Stimulated activated CD4-positive, alpha-beta T cell treated with anti-CD3 and anti-CD28 coated beads, Interleukin-12 subunit alpha, Interleukin-12 subunit beta, amount 100 ng/mL, for 48 hours (primary cell): ENCODE data around the gene GGA1.
"Not testable (repeated sequence)": the region's sequence is repeated elsewhere in the genome, so short reads cannot be mapped to it uniquely, and the experiment has no call there.

Experiments used
- DNase-seq, 3 donors: peaks; one replicate each; pipeline ENCODE4 v3.0.0-alpha.2; 2020; ENCODE audit warnings: low read depth in 2 of 3, low spot score in 1 of 3

Gene GGA1

DNA sequence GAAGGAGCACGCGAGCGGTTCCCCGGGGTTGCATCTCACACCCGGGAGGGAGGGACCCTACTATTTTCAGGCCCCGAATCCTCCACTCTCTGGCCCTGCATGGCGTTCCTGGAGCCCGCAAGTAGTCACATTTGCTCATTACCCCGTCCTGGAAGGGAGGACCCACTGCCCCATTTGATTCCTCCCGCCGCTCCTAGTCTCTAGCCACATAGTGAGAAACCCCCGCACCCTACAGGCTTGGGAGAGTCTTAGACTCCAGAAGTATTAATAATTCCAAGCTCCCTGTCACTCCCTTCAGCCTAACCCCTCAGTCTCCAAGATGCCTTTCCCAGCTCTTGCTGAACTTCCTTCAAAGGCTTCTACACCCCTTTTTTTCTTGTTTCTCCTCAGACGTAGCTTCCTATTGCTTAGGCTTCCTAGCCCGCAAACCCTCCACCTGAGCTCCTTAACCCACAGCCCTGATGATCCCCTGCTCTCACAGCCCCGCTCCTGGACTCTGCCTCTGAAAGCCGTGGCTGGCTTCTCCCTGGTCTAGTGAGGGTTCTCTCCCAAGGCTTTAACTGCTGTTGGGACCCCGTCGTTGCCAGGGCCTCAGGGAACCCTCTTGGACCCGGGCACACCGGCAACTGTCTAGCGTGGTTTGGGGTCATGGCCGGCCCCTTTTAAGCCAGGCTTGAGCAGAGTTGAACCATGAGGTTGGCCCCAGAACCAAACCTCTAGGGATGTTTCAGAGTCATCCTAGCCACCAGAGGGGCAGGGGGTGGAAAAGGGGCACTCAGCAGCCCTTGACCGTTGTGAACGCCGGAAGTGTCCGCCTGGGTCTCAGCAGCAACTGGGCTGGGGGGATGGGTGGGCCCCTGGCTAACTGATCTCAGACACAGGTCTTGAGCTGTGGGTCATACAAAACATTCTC, 862 bp downstream of the GGA1 start:
- DNase-seq = no peak

DNA sequence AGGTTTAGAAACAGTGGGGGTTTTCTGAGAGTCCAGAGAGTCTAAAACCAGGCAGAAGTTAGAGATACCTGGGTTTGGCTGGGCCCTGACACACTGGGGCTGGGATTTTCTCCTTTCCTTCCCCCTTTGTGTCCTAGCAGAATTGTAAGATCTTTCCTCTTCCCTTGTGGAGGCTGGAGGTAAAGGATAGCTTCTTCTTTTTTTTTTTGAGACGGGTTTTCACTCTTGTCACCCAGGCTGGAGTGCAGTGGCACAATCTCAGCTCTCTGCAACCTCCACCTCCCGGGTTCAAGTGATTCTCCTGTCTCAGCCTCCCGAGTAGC, 1.5 kb downstream of the GGA1 start:
- DNase-seq = not testable (repeated sequence)

DNA sequence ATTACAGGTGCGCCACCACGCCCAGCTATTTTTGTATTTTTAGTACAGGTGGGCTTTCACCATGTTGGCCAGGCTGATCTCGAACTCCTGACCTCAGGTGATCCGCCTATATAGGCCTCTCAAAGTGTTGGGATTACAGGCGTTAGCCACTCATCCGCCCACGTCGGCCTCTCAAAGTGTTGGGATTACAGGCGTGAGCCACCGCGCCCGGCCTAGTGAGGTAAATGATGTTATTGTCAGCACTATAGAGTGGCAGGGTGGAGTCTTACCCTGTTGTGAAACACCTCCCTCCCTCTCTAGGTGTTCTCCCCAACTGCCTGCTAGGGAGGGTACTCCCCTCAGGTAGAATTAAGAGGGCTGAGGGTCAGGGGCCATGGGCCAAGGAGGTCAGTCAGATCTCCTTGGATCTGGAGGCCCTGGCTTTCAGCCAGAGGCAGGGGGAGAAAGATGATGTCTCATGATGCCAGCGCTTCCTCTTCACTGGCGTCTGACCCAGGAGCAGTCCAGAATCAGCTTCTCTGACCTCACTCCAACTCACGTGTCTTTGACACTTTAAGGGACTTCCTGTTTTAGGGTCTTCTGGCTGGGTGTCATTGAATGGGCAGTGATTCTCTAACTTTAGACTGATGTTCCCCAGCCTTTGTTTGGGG, 2.0 kb downstream of the GGA1 start:
- DNase-seq = no peak

DNA sequence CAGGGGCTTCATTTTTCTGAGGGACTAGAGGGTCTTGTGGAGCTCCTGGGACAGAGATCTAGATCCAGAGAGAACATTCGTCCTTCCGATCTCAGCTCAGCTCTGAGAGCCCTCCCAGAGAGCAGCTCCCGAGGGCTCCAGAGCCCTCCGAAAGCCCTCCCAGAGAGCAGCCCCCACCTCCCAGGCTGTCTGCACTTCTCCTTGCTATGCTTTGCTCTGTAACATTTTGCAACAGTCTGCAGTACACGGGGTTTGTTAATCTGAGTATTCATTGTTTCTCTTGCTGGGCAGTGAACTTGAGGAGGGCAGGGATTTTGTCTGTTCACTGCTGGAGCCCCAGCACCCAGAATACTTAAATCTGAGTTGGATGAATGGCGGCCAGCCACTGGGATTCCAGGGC, 2.6 kb downstream of the GGA1 start:
- no peak for DNase-seq

DNA sequence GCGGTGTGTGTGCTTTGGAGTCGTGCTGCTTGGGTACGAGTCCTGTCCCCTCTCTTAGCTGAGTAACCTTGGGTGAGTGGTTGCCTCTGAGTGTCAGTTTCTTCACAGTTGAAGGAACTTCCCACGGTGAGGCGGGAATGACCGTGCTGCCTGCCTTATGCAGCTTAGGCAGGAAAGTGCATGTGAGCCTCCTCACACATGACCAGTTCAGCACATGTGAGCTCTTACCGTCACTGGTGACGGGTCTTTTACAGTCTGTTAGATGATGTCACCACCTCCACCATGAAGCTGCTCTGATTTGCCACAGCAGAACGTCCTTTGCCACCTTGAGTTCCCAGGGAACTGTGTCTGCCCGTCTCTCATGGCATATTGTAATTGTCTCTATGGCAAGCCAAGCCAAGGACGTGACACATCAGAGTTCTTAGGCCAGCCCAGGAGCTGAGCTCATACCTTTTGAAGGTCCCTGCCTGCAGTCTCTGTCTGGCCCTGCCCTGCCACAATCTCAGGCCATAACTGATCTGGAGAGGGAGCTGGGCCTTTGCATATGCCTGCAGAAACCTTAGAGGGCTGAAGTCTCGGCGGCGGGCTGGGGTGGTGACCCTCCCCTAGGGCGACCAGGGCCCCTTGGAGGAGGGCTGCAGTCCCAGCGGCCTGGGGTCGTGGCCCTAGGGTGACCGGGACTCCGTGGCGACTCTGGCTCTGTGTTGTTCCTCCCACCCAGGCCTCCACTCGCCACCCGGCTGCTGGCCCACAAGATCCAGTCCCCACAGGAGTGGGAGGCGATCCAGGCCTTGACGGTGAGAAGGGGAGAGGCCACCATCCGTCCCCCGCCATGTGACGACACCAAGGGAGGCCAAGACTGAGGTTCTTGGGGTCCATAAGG, 7.8 kb downstream of the GGA1 start:
- no peak for DNase-seq

DNA sequence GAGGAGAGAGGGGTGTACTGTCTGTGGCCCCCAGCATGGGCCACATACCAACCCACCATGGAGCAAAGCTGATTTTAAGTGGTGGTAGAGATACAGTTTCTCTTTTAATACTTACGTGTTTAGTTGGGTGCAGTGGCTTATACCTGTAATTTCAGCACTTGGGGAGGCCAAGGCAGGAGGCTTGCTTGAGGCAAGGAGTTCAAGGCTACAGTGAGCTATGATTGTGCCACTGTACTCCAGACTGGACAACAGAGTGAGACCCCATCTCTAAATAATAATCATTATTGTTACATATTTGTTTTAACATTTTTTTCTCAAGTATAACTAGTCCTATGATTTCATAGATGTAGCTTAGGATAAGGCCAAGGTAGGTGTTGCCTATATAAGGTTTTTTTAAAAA, 8.8 kb downstream of the GGA1 start:
- DNase-seq = no peak

DNA sequence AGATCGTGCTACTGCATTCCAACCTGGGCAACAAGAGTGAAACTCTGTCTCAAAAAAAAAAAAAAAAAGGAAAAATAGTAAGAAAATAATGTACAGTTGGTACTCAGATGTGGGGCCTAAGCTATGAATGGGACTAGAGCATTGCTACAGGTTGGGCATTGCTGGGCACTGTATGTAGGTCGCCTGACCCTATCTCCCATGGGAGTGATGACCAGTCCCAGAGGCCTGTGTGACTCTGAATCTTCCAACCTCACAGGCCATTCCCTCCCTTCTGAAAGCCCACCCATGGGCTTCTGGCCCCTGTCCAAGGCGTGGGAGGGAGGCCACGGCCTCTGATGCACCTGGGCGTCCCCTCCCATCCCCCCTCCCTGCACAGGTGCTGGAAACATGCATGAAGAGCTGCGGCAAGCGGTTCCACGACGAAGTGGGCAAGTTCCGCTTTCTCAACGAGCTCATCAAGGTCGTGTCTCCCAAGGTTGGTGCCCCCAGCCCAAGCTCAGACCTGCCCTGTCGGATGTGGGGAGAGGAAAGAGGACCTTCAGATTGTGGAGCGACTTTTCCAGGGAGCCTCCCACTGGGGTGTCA, 9.5 kb downstream of the GGA1 start:
- DNase-seq = no peak

DNA sequence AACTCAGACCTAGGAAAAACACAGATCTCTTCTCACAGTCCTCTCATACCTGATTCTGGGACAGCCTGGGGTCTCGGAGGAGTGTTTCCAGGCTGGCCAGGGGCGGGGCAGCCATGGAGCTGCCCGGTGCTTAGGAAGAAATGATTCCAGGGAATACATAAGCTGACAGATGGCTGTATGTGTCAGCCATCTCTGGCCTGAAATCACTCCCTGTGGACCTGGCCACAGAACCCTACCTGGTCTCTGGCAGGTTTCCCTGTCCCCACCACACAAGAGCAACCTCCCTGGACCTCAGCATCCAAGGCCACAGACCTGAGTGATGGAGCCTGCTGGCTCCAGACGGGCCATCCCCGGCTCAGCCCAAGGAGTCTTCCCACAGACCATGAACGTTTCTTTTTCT, 10.0 kb downstream of the GGA1 start:
- no peak for DNase-seq

DNA sequence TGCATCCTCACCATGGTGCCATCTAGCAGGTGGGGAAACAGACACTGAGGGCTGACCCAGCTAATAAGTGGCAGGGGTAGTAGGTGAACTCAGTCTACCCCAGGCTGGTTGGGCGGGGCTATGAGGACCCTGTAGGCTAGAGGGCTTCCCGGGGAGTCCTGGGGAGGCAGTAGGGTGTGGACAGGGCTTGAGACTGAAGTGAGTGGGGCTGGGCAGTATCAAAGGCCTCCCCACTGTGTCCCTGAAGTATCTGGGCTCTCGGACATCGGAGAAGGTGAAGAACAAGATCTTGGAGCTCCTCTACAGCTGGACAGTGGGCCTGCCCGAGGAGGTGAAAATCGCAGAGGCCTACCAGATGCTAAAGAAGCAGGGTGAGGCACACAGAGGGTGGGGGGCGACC, 11.4 kb downstream of the GGA1 start:
- no peak for DNase-seq

DNA sequence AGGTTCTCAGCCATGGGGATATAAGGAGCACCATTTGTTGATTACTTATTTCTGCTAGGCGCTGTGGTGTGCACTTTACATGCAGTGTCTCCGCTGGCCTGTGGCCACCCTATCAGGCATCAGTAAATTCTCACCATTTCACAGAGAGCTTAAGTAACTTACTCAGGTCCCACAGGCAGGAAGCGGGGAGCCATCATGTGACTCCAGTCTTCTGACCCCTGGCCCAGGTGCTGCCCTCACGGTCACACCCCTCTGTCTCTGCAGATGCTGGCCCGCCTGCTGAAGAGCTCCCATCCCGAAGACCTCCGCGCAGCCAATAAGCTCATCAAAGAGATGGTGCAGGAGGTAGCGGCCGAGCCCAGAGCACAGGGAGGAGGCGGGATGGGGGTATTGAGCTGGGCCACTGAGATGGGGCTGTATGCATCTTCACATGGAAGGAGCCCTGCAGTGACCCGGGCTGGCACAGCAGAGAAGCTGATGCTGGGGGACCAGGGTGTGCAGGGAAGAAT, 12.8 kb downstream of the GGA1 start:
- DNase-seq = no peak

DNA sequence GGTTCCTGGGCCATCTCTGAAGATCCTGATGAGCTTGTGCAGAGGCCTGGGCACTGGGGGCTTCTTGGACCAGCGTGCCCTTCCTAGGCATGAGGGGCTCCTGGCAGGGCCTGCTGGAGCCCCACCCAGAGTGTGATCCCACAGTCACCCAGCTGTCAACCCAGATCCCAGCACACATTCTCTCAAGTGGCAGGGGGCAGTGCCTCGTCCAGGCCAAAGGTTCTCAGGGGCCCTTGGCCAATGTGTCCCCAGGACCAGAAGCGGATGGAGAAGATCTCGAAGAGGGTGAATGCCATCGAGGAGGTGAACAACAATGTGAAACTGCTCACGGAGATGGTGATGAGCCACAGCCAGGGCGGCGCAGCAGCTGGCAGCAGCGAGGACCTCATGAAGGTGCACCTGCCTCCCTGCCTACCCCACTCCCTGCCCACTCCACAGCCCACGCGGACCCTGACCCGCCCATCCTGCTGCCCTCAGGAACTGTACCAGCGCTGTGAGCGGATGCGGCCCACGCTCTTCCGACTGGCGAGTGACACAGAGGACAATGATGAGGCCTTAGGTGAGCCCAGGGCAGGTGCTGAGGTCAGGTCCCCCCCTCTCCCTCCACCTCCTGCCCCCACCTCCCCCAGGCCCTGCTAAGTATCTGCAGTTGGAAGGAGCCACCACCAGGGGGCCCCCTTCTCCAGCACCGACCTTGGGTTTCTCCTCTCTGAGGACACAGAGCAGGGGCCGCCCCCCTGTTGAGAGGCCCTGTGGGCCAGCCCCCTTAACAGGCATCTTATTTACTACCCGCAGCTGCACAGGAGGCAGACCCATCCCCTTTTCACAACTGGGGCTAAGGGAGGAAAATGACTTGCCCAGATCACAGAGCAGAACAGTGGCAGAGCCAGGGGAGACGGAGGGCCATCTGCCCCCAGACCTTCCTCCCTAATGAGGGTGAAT, 14.7 kb downstream of the GGA1 start:
- DNase-seq = peak in 1 of 3 donors; percentile 77

DNA sequence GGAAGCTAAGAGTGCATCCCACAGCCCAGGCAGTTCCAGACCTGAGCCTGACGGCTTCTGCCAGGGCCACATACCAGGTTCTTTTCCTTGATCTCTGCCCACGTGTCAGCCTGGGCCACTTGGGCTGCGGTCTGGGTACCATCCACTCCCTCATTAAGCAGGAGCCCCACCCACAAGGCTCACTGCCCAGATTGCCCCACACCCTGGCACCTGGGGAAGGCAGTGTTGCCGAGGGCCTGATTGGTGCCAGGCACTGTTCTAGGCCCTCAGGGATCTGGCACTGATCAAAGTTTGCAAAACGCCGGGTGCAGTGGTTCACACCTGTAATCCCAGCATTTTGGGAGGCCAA, 15.4 kb downstream of the GGA1 start:
- no peak for DNase-seq

DNA sequence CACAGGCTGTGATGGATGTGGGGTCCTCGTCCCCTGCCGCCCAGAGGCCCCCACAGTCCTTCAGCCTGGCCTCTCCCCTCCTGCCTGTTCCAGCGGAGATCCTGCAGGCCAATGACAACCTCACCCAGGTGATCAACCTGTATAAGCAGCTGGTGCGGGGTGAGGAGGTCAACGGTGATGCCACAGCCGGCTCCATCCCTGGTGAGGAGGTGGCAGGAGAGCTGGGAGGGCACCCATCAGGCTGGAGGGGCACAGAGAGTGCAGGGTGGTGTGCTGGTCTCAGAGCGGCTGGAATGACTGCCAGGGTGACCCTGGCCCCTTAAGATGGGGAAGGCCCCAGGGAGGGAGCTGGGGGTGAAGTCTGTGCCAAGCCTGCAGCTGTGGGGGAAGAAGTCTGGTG, 16.2 kb downstream of the GGA1 start:
- no peak for DNase-seq

DNA sequence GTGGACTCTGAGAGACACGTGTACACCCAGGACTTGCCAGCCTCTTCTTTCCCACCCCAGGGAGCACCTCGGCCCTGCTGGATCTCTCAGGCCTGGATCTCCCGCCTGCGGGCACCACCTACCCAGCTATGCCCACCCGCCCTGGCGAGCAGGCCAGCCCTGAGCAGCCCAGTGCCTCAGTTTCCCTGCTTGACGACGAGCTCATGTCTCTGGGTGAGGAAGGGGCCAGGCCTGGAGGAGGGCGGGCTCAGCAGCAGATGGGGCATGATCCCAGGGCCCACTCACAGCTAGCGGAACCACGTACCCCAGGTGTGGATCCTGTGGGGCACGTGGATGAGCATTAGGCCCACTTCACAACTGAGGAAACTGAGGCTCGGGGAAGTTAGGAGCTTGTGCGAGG, 17.1 kb downstream of the GGA1 start:
- DNase-seq = no peak

DNA sequence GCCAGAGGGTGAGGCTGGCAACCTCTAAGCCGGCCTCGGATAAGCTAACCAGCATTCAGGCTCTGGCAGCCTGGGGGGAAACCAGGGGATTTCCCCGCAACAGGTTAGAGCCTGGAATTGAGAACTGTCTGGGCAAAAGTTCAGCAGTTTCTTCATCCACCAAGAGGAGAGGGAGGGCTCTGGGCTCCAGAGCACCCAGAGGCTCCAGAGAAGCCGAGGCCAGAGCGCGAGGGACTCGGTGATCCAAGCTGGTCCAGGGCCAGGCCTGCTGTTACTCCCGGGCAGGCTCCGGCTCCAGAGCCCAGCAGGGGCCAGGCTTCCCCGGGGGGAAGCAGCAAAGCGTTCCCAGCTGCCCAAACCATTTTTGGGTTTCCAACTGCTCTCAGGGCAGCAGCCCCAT, 17.5 kb downstream of the GGA1 start:
- no peak for DNase-seq

DNA sequence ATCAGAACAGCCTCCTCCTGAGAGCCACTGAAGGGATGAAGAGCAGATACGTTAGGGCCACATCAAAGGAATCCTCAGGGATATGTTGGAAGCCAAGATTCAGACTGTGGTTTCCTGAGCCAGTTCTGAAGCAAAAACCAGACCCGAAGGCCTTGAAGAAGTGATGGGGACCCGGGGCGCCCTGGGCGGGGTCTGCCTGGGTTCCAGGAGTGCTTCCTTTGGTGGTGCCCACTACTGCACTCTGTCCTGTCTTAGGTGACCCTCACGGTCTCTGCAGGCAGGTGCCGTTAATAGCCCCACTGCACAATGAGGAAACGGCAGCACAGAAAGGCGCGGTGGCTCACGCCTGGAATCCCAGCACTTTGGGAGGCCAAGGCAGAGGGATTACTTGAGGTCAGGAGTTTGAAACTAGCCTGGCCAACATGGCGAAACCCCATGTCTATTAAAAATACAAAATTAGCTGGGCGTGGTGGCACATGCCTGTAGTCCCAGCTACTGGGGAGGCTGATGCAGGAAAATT, 18.0 kb downstream of the GGA1 start:
- DNase-seq = no peak

DNA sequence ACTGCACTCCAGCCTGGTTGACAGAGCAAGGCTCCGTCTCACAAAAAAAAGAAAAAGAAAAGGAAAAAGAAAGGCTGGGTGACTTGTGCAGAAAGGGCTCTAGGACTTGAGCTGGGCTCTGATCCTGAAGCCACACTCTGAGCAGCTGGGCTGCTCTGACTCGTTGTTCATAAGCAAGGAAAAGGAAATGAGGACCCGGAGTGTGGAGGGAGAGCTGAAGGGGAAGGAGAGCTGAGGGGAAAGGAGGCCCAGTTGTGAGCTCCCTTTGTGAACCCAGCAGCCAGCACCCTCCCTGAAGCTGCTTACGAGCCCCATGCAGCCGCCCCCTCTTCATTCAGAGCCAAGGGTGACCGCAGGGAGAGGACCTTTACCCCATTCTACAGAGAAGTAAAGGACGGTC, 18.5 kb downstream of the GGA1 start:
- no peak for DNase-seq

DNA sequence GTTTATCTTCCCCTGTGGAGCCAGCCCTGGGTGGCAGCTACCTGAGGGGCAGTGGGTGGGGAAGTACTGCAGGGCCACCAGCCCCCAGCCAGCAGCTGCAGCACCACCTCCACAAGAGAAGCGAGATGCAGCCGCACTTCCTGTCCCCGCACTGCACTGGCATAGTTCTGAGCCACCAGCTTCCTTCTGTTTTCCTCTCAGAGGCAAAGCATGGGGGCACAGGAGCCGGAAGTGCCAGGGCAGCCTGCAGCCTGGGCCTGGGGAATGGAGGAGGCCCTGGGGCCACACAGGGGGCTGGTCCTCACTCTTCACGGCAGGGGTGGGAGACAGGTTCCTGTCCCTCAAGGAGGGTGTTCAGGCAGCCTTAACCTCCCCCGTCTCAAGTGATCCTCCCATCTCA, 18.9 kb downstream of the GGA1 start:
- DNase-seq = no peak

DNA sequence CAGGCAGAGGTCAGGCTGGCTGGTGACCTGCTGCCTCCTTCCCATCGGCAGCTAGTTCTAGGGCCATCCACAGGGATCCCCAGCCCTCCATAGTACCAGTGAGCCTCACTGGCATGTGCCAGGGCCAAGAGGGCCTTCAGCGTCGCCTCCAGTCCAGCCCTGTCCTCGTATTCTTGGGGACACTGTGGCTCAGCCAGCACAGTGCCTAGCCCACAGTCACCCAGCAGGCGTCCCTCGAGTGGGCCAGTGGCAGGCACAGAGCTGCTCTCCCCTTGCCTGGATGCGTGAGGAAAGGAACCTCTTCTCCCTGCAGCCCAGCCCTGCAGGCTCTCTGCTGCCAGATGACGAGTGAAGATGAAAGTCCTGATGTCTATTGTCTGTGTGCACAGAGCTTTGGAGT, 20.2 kb downstream of the GGA1 start:
- DNase-seq = no peak

DNA sequence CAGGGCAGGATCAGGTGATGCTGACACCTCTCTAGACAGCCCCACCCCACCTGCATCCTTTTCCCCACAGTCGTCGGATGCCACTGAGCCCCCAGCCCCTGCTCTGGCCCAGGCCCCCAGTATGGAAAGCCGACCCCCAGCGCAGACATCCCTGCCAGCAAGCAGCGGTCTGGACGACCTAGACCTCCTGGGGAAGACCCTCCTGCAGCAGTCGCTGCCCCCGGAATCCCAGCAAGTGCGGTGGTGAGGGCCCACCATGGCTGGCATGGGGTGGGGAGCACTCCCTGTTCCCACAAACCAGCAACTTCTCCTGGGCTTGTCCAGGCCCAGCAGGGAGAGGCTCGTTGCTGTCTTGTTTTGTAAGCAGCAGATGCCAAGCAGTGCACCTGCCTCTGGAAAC, 21.3 kb downstream of the GGA1 start:
- DNase-seq = no peak
